ENCODE data around the gene SCAF8. TPM values are rescaled to one million over a fixed set of nuclear protein-coding genes. Genes with fewer than 3 reads are reported as not detected.

The SCAF8 gene
- total RNA-seq, 1 experiment from 2014 or later = 13.5 TPM

GRCh38 chr6:154840363-154840762, 107.1 kb downstream of the SCAF8 start:
- DNase-seq (ENCODE audit: low spot score) = no peak

GRCh38 chr6:154841109-154841508, 107.9 kb downstream of the SCAF8 start:
- DNase-seq (ENCODE audit: low spot score) = no peak

- DNase-seq (ENCODE audit: low spot score) = no peak
Observed at GRCh38 chr6:154842833-154843232, 109.6 kb downstream of the SCAF8 start.

GRCh38 chr6:154847318-154847717, 114.1 kb downstream of the SCAF8 start:
- DNase-seq (ENCODE audit: low spot score) = no peak

GRCh38 chr6:154848580-154848979, 115.4 kb downstream of the SCAF8 start:
- DNase-seq (ENCODE audit: low spot score) = no peak

- DNase-seq (ENCODE audit: low spot score) = no peak
Observed at GRCh38 chr6:154849475-154849874, 116.3 kb downstream of the SCAF8 start.

- peak; percentile 35 for DNase-seq (ENCODE audit: low spot score)
Observed at GRCh38 chr6:154852687-154853086, 119.5 kb downstream of the SCAF8 start.

GRCh38 chr6:154857529-154857928, 124.3 kb downstream of the SCAF8 start:
- no peak for DNase-seq (ENCODE audit: low spot score)

GRCh38 chr6:154861825-154862224, 128.6 kb downstream of the SCAF8 start:
- DNase-seq (ENCODE audit: low spot score) = no peak

- no peak for DNase-seq (ENCODE audit: low spot score)
Observed at GRCh38 chr6:154862536-154862935, 129.3 kb downstream of the SCAF8 start.

GRCh38 chr6:154864066-154864430, 130.8 kb downstream of the SCAF8 start:
- no peak for DNase-seq (ENCODE audit: low spot score)

- no peak for DNase-seq (ENCODE audit: low spot score)
Observed at GRCh38 chr6:154865291-154865690, 132.1 kb downstream of the SCAF8 start.

- peak; percentile 31 for DNase-seq (ENCODE audit: low spot score)
Observed at GRCh38 chr6:154868143-154868594, 135.0 kb downstream of the SCAF8 start.

- DNase-seq (ENCODE audit: low spot score) = no peak
Observed at GRCh38 chr6:154872542-154873114, 139.4 kb downstream of the SCAF8 start.

GRCh38 chr6:154873546-154873945, 140.3 kb downstream of the SCAF8 start:
- no peak for DNase-seq (ENCODE audit: low spot score)

GRCh38 chr6:154874773-154875592, 141.8 kb downstream of the SCAF8 start:
- no peak for DNase-seq (ENCODE audit: low spot score)

GRCh38 chr6:154876486-154877280, 143.5 kb downstream of the SCAF8 start:
- DNase-seq (ENCODE audit: low spot score) = no peak

GRCh38 chr6:154878871-154879491, 145.8 kb downstream of the SCAF8 start:
- no peak for DNase-seq (ENCODE audit: low spot score)

GRCh38 chr6:154882107-154882506, 148.9 kb downstream of the SCAF8 start:
- no peak for DNase-seq (ENCODE audit: low spot score)
